HL-60 (cell line): ENCODE data around the gene KRTAP5-4.
"Not testable (repeated sequence)": the region's sequence is repeated elsewhere in the genome, so short reads cannot be mapped to it uniquely, and the experiment has no call there.

ENCODE experiments used
- DNase-seq, 2 experiments: peaks; one replicate each; pipeline ENCODE4 v3.0.0-alpha.2; 2010 to 2020; ENCODE audit warnings: low read depth in 1 of 2, low spot score in 1 of 2
- H3K27ac ChIP-seq: fragments of 250-450 bp; sonication (Bioruptor Pico); replicated peaks from 2 replicates; pipeline ENCODE4 v1.5.1; 2020; ENCODE audit warnings: mild to moderate bottlenecking, moderate library complexity
- H3K27me3 ChIP-seq: fragments of 250-450 bp; sonication (Bioruptor Pico); 2 replicates; pipeline ENCODE4 v1.5.1; 2021; ENCODE audit warnings: mild to moderate bottlenecking, moderate library complexity; ENCODE audit not compliant: insufficient read depth, poor library complexity, severe bottlenecking
- H3K4me3 ChIP-seq: replicated peaks from 2 replicates; pipeline ENCODE4 v1.5.1; 2011; ENCODE audit warnings: mild to moderate bottlenecking, control low read depth, low read length; ENCODE audit not compliant: insufficient read depth
- GABPA ChIP-seq: IDR thresholded peaks from 2 replicates; pipeline ENCODE4 v1.6.1; 2012; ENCODE audit warnings: low read depth
- POLR2AphosphoS5 ChIP-seq: IDR thresholded peaks from 2 replicates; pipeline ENCODE4 v1.6.1; 2012; ENCODE audit warnings: low read depth
- REST ChIP-seq: IDR thresholded peaks from 2 replicates; pipeline ENCODE4 v1.6.1; 2012; ENCODE audit warnings: low read depth; ENCODE audit not compliant: insufficient replicate concordance
- SPI1 ChIP-seq: IDR thresholded peaks from 2 replicates; pipeline ENCODE4 v1.6.1; 2012; ENCODE audit warnings: low read depth, mild to moderate bottlenecking, borderline replicate concordance
- TF ChIP-seq, protein P1 (sequence below): IDR thresholded peaks from one replicate; pipeline ENCODE4 v1.5.1; 2011; ENCODE audit warnings: low read length, control low read depth, inconsistent platforms; ENCODE audit not compliant: insufficient read depth

Gene KRTAP5-4

GRCh38 chr11:1597331-1597993 is 24.5 kb downstream of the KRTAP5-4 start:
- TF ChIP-seq, protein P1, sequence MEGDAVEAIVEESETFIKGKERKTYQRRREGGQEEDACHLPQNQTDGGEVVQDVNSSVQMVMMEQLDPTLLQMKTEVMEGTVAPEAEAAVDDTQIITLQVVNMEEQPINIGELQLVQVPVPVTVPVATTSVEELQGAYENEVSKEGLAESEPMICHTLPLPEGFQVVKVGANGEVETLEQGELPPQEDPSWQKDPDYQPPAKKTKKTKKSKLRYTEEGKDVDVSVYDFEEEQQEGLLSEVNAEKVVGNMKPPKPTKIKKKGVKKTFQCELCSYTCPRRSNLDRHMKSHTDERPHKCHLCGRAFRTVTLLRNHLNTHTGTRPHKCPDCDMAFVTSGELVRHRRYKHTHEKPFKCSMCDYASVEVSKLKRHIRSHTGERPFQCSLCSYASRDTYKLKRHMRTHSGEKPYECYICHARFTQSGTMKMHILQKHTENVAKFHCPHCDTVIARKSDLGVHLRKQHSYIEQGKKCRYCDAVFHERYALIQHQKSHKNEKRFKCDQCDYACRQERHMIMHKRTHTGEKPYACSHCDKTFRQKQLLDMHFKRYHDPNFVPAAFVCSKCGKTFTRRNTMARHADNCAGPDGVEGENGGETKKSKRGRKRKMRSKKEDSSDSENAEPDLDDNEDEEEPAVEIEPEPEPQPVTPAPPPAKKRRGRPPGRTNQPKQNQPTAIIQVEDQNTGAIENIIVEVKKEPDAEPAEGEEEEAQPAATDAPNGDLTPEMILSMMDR, result no peak
- TF ChIP-seq SPI1, result no peak
- TF ChIP-seq REST, result no peak
- TF ChIP-seq POLR2AphosphoS5, result no peak
- no peak for TF ChIP-seq GABPA
- no peak overlapping the region for H3K4me3 ChIP-seq

GRCh38 chr11:1596576-1597121 is 25.3 kb downstream of the KRTAP5-4 start:
- not testable (repeated sequence) for DNase-seq, H3K4me3 ChIP-seq, H3K27me3 ChIP-seq, H3K27ac ChIP-seq

More at GRCh38 chr11:1597331-1597993, 24.5 kb downstream of the KRTAP5-4 start:
- DNase-seq, result no peak
- H3K27ac ChIP-seq, result no peak overlapping the region
- peaks cover 5% of the 10 kb centered on the region for H3K27me3 ChIP-seq

- not testable (repeated sequence) for H3K4me3 ChIP-seq, DNase-seq, H3K27ac ChIP-seq, H3K27me3 ChIP-seq
Observed at GRCh38 chr11:1595994-1596575, 25.9 kb downstream of the KRTAP5-4 start.

- no peak overlapping the region for H3K27ac ChIP-seq
- H3K4me3 ChIP-seq, result no peak overlapping the region
- H3K27me3 ChIP-seq, result peaks cover 3% of the 10 kb centered on the region
- no peak for DNase-seq
- TF ChIP-seq, protein P1, result no peak
- TF ChIP-seq SPI1 (no peak), POLR2AphosphoS5 (no peak), GABPA (no peak), REST (no peak)
Observed at GRCh38 chr11:1592628-1593027, 29.3 kb downstream of the KRTAP5-4 start.

- DNase-seq, result no peak
- H3K27ac ChIP-seq, result no peak overlapping the region
- no peak overlapping the region for H3K4me3 ChIP-seq
- H3K27me3 ChIP-seq, result peaks cover 3% of the 10 kb centered on the region
- TF ChIP-seq SPI1, result no peak
- TF ChIP-seq, protein P1, result no peak
Observed at GRCh38 chr11:1589996-1590395, 31.9 kb downstream of the KRTAP5-4 start.

GRCh38 chr11:1589191-1589963 is 32.6 kb downstream of the KRTAP5-4 start:
- not testable (repeated sequence) for H3K4me3 ChIP-seq, H3K27ac ChIP-seq, H3K27me3 ChIP-seq
- DNase-seq, result peak; percentile 31 to 52
